SW480 (cell line): Measurements from ENCODE around the gene SH3PXD2B.
A peak's percentile ranks its signal among the peaks of the same experiment; 100 is the strongest.

Experiments used
- DNase-seq: peaks from one replicate; pipeline ENCODE4 v3.0.0-alpha.2; 2016; ENCODE audit warnings: low spot score

Gene SH3PXD2B

GRCh38 chr5:172436879-172437369 lies 17.4 kb downstream of the SH3PXD2B start:
- DNase-seq, result no peak

- no peak for DNase-seq
These were observed 18.0 kb downstream of the SH3PXD2B start for GRCh38 chr5:172436078-172436878.

DNA sequence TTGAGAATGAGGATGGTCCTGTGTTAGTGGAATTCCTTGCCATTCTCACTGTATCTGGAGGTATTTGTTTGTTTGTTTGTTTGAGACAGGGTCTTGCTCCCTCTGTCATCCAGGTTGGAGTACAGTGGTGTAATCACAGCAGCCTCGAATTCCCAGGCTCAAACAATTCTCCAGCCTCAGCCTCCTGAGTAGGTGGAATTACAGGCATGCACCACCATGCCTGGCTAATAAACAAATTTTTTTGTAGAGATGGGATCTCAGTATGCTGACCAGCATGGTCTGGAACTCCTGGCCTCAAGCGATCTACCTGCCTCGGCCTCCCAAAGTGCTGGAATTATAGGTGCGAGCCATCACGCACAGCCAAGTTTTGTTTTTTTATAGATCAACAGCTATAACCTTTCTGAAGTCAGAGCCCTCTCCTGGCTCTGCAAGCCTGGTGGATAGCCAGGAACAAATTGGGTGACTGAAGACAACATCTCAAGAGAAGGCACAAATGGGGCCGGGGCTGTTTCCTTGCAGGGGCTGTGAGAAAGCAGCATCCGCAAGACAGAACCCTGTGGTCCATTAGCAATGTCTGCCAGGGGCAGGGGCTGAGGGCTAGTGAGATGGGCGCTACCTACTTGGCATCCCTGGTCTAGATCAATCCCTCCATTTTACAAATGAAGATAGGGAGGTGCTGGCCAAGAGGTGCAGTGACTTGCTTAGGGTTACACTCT lies 18.8 kb downstream of the SH3PXD2B start:
- no peak for DNase-seq

DNA sequence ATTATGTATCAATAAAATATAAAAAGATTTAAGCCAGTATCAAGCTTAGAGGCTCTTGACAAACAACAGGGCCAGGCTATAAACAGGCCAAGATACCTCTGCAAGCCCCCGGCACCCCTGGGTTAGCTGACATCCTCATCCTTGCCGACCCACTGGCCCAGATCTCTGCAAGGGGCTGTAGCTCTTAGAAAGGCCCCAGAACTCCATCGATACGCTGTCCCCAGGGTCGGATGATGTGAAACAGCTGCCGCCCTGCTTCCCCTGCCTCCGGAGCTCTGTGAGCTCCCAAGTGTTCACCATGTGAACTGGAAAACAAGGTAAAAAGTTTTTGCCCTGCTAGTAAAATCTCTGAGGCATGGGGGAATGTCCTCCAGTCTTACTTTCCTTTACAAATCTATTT lies 20.1 kb downstream of the SH3PXD2B start:
- no peak for DNase-seq

DNA sequence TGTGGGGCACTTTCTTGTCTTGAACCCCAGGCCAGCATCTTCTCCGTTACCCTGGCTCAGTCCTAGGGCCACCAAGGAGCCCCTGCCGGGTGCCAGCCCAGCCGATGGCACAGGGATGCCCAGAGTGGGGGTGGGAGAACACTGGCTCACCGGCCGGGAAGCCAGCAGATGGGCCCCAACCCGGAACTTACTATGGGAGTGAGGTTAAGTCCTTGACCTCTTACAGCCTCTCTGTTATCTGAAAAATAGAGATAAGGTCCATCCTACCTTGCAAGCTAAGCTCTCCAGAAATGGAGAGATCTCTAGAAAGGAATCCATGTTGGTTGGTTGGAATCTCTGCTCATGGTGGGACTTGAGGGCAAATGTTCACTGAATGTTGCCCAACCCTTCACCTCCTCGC lies 20.8 kb downstream of the SH3PXD2B start:
- no peak for DNase-seq

DNA sequence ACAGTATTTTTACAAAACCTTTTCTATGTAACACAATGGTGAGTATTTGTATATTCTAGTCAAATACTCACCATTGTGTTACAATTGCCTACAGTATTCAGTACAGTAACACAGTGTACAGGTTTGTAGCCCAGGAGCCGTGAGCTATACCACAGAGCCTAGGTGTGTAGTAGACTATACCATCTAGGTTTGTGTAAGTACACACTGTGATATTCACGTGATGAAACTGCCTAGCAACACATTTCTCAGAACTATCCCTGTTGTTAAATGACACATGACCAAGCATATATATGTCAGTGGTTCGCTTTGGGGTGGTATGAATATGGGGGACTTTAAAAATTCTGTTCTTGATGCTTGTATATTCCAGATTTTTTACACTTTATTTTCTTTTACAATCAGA lies 21.3 kb downstream of the SH3PXD2B start:
- no peak for DNase-seq

GRCh38 chr5:172430354-172430753 lies 24.0 kb downstream of the SH3PXD2B start:
- DNase-seq, result no peak

DNA sequence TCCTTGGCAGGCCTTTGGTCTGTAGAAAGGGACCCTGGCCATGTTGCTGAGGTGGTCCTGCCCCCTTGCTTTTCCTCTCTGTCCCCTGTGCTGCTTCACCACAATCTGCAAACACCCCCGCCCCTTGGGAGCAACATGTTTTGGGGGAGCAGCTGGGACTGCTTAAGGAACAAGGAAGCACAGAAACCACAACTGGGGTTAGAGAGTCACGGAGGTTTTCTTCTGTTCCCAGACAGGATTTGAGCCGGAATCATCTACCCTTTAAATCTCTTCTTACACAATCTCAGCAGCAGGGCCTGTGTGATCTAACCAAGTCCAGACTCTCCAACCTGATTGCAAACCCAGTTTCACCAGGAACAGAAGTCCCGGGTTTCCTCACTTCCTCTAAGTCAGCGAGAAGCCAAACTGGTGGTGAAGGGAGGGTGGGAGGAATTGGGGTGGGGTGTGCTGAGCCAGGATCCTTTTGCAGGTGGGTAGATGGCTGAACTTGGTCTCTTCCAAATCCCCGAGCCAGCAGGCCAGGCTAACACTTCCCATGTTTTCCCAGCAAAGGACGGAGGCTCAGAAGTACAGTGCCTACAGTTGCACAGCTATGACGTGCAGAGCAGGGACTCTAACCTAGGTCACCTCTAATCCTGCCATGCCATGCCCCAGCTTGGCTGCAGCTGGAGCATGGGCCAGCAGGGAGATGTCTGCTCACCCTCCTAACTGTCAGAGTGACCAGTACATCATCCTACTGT lies 25.0 kb downstream of the SH3PXD2B start:
- no peak for DNase-seq

- DNase-seq, result no peak
These were observed 25.8 kb downstream of the SH3PXD2B start for GRCh38 chr5:172428224-172429166.

GRCh38 chr5:172427202-172427601 lies 27.1 kb downstream of the SH3PXD2B start:
- DNase-seq, result no peak

DNA sequence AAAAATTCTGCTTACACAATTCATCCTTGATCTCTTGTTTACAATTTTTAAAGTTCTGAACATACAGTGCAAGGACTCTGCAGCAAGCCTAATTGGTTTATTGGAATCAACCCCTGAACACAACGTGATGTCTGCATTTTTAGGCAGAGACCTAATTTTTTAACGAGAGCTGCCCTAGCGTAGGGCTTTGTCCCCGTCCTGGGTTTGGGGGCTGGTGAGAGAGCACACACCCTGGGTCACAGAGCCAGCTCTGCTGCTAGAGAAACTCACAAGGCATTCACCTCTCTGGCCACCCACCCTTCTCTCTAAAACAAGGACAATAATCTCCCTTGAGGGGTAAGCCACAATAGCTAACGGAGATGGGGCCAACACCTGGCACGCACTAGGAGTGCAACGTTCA lies 28.2 kb downstream of the SH3PXD2B start:
- DNase-seq, result no peak

GRCh38 chr5:172425402-172425801 lies 28.9 kb downstream of the SH3PXD2B start:
- no peak for DNase-seq

- DNase-seq, result no peak
These were observed 29.5 kb downstream of the SH3PXD2B start for GRCh38 chr5:172424808-172425207.

GRCh38 chr5:172424111-172424490 lies 30.2 kb downstream of the SH3PXD2B start:
- no peak for DNase-seq

- DNase-seq, result no peak
These were observed 30.8 kb downstream of the SH3PXD2B start for GRCh38 chr5:172423379-172424110.

- no peak for DNase-seq
These were observed 32.1 kb downstream of the SH3PXD2B start for GRCh38 chr5:172422255-172422654.

- DNase-seq, result no peak
These were observed 33.3 kb downstream of the SH3PXD2B start for GRCh38 chr5:172421020-172421419.

- peak; percentile 26 for DNase-seq
These were observed 33.9 kb downstream of the SH3PXD2B start for GRCh38 chr5:172420235-172420939.

- no peak for DNase-seq
These were observed 35.2 kb downstream of the SH3PXD2B start for GRCh38 chr5:172418862-172419814.
